Transverse colon (tissue), 4 donors: ENCODE data around the gene ERG. TPM values are rescaled to one million over a fixed set of nuclear protein-coding genes. Genes with fewer than 3 reads are reported as not detected.

Source experiments
- DNase-seq: peaks from one replicate; pipeline ENCODE4 v3.0.0-alpha.2; 2019
- H3K27ac ChIP-seq, 4 donors: fragments of 200-600 bp; sonication (generic); 2 replicates each; pipeline ENCODE4 v1.5.1; 2016 to 2018; ENCODE audit warnings: inconsistent platforms in 4 of 4
- H3K27me3 ChIP-seq: fragments of 200-600 bp; sonication (generic); 2 replicates; pipeline ENCODE4 v1.5.1; 2017; ENCODE audit warnings: inconsistent platforms
- H3K36me3 ChIP-seq, 4 donors: fragments of 200-600 bp; sonication (generic); 2 replicates each; pipeline ENCODE4 v1.5.1; 2017 to 2019; ENCODE audit warnings: inconsistent platforms in 4 of 4
- H3K4me1 ChIP-seq, 4 donors: fragments of 200-600 bp; sonication (generic); 2 replicates each; pipeline ENCODE4 v1.5.1; 2017 to 2020; ENCODE audit warnings: inconsistent platforms in 4 of 4
- H3K4me3 ChIP-seq, 4 donors: fragments of 200-600 bp; sonication (generic); 1 replicate in 1 of 4; 2 replicates in 3 of 4; pipeline versions ENCODE4 v1.5.1 to v1.6.1; 2017 to 2019; ENCODE audit warnings: inconsistent platforms in 4 of 4
- H3K9me3 ChIP-seq, 2 donors: fragments of 200-600 bp; sonication (generic); 2 replicates each; pipeline ENCODE4 v1.5.1; 2017 to 2019; ENCODE audit warnings: inconsistent platforms in 2 of 2
- EP300 ChIP-seq: sonication (generic); formaldehyde crosslinking; IDR thresholded peaks from one replicate; pipeline ENCODE4 v1.6.1; 2017; ENCODE audit warnings: antibody characterized with exemption, low read depth
- POLR2A ChIP-seq: fragments of 450-650 bp; IDR thresholded peaks from one replicate; pipeline ENCODE4 v1.6.1; 2016; ENCODE audit warnings: antibody characterized with exemption, mild to moderate bottlenecking, moderate library complexity
- POLR2AphosphoS5 ChIP-seq, 3 donors: sonication (generic); formaldehyde crosslinking; IDR thresholded peaks; one replicate each; pipeline ENCODE4 v1.6.1; 2016; ENCODE audit warnings: antibody characterized with exemption in 3 of 3
- whole genome bisulfite sequencing, 2 donors: methylation state at CpG; one replicate each; pipeline ENCODE4 v1.1.5; 2018; ENCODE audit warnings: low coverage in 1 of 2; 5-methylcytosine and 5-hydroxymethylcytosine counted together
- in situ Hi-C, 4 donors: fragments of 200-750 bp; cut with MboI; loops; one replicate each; pipeline versions ENCODE4 v1.15.0 to v1.15.1; 2017; ENCODE audit warnings: low sequenced_read_pairs in 3 of 4, low pct_ligation_motif_present in 1 of 4, low pct_unique_long_range_greater_than_20kb in 1 of 4
- intact Hi-C: fragments of 100-400 bp; cut with DNase I; formaldehyde crosslinking; loops from one replicate; pipeline ENCODE4 v1.15.1; 2023; ENCODE audit warnings: low total_unique reads
- total RNA-seq, 4 donors: library from RNA; depleted of rRNA; stranded (reverse); fragments of >200 nt; gene quantifications; one replicate each; pipeline ENCODE4 v1.1.0, GENCODE V29; 2016
- TF ChIP-seq, protein P1 (sequence below), 5 experiments: fragments of 200-600 bp in 3 of 5; fragments of 450-650 bp in 2 of 5; sonication (generic) in 3 of 5; IDR thresholded peaks; 1 replicate in 2 of 5; 2 replicates in 3 of 5; pipeline ENCODE4 v1.5.1; 2016 to 2017; ENCODE audit warnings: antibody characterized with exemption in 5 of 5, inconsistent platforms in 3 of 5, mild to moderate bottlenecking in 2 of 5, moderate library complexity in 1 of 5

The ERG gene
- total RNA-seq, 4 donors from 2014 or later = 1.5 to 8.6 (median 3.7) TPM

- TF ChIP-seq, protein P1, sequence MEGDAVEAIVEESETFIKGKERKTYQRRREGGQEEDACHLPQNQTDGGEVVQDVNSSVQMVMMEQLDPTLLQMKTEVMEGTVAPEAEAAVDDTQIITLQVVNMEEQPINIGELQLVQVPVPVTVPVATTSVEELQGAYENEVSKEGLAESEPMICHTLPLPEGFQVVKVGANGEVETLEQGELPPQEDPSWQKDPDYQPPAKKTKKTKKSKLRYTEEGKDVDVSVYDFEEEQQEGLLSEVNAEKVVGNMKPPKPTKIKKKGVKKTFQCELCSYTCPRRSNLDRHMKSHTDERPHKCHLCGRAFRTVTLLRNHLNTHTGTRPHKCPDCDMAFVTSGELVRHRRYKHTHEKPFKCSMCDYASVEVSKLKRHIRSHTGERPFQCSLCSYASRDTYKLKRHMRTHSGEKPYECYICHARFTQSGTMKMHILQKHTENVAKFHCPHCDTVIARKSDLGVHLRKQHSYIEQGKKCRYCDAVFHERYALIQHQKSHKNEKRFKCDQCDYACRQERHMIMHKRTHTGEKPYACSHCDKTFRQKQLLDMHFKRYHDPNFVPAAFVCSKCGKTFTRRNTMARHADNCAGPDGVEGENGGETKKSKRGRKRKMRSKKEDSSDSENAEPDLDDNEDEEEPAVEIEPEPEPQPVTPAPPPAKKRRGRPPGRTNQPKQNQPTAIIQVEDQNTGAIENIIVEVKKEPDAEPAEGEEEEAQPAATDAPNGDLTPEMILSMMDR (IDR thresholded peaks at IDR 0.05) = peak; percentile 47 to 65 (median 62)
- TF ChIP-seq POLR2A = no peak
- H3K36me3 ChIP-seq = no peaks in the 10 kb centered on the region
- H3K4me3 ChIP-seq = no peak overlapping the region
- H3K4me1 ChIP-seq = peaks cover 3 to 18% (median 17%) of the 10 kb centered on the region in 4 donors
- DNase-seq = no peak
- WGBS, 2 donors = 25 to 47% methylated on average over 7 to 9 of the region's 9 CpGs
- intact Hi-C loops (loop anchor here (2.0 kb wide), 1 partner anchor 65 kb away; no protein-coding TSS in a partner anchor), in situ Hi-C loops (loop anchor here (10.0 to 25.0 kb wide), 5 partner anchors 206 to 639 kb away; no protein-coding TSS in a partner anchor)
- H3K27me3 ChIP-seq = no peaks in the 10 kb centered on the region
- no peaks in the 10 kb centered on the region for H3K9me3 ChIP-seq
- peak overlapping the region in 3 of 4 donors; percentile 39 to 71 (median 53) for H3K27ac ChIP-seq
Observed at GRCh38 chr21:38505654-38506523, 7.6 kb upstream of the ERG start.

DNA sequence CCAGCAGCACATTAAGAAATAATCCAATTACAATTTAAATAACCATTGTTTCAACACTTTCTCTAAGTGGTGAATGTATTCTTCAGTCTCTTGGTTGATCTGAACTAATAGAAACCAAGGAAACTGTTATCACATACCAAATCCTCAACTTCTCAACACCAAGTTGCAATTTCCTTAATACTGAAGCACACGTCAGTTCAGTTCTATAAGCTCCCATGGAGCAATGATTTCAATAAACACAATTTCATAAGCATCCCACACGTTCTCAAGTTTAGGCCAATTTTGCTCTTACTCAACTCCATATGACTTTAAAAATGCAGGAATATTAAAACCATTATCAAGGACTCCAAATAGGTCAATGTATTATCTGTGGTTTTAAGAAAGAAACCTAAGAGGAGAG lies 5.8 kb upstream of the ERG start:
- no peaks in the 10 kb centered on the region for H3K36me3 ChIP-seq
- intact Hi-C loops (loop anchor here (2.0 kb wide), 1 partner anchor 67 kb away; no protein-coding TSS in a partner anchor), in situ Hi-C loops (loop anchor here (10.0 to 25.0 kb wide), 5 partner anchors 208 to 641 kb away; no protein-coding TSS in a partner anchor)
- H3K27ac ChIP-seq = no peak overlapping the region
- H3K4me3 ChIP-seq = no peak overlapping the region
- no peak for DNase-seq
- TF ChIP-seq EP300 (no peak), POLR2AphosphoS5 (IDR thresholded peaks at IDR 0.05) (no peak), POLR2A (no peak)
- TF ChIP-seq, protein P1 (IDR thresholded peaks at IDR 0.05) = no peak
- peaks cover 3 to 18% (median 17%) of the 10 kb centered on the region in 4 donors for H3K4me1 ChIP-seq
- WGBS, 2 donors = 63 to 72% methylated on average over 2 of the region's 2 CpGs
- no peaks in the 10 kb centered on the region for H3K9me3 ChIP-seq
- no peaks in the 10 kb centered on the region for H3K27me3 ChIP-seq

GRCh38 chr21:38503583-38503982 lies 5.3 kb upstream of the ERG start:
- Histone ChIP-seq H3K9me3 (no peaks in the 10 kb centered on the region), H3K4me3 (no peak overlapping the region), H3K36me3 (no peaks in the 10 kb centered on the region), H3K27me3 (no peaks in the 10 kb centered on the region), H3K4me1 (peaks cover 3 to 18% (median 17%) of the 10 kb centered on the region in 4 donors), H3K27ac (no peak overlapping the region)
- in situ Hi-C loops = loop anchor here (10.0 to 25.0 kb wide), 5 partner anchors 209 to 641 kb away; no protein-coding TSS in a partner anchor
- TF ChIP-seq EP300 (no peak), POLR2AphosphoS5 (IDR thresholded peaks at IDR 0.05) (no peak), POLR2A (no peak)
- TF ChIP-seq, protein P1 (IDR thresholded peaks at IDR 0.05) = no peak
- intact Hi-C loops = no loop called here
- 83% methylated on average over 4 to 10 of the region's 10 CpGs for WGBS, 2 donors
- no peak for DNase-seq

- no peaks in the 10 kb centered on the region for H3K9me3 ChIP-seq
- H3K4me3 ChIP-seq = no peak overlapping the region
- no peaks in the 10 kb centered on the region for H3K27me3 ChIP-seq
- H3K4me1 ChIP-seq = peaks cover 0 to 6% (median 0%) of the 10 kb centered on the region in 4 donors
- no peak for DNase-seq
- in situ Hi-C loops (loop anchor here (10.0 to 25.0 kb wide), 5 partner anchors 212 to 645 kb away; no protein-coding TSS in a partner anchor), intact Hi-C loops (no loop called here)
- H3K36me3 ChIP-seq = no peaks in the 10 kb centered on the region
- peak overlapping the region in 1 of 4 donors; percentile 5 for H3K27ac ChIP-seq
- TF ChIP-seq POLR2AphosphoS5 (IDR thresholded peaks at IDR 0.05) = no peak
- TF ChIP-seq EP300 = no peak
- TF ChIP-seq POLR2A = no peak
- TF ChIP-seq, protein P1 (IDR thresholded peaks at IDR 0.05) = no peak
- 81 to 100% methylated on average over 1 to 6 of the region's 6 CpGs for WGBS, 2 donors
Observed at GRCh38 chr21:38500073-38500472, 1.8 kb upstream of the ERG start.
